ENCODE results near the gene C1orf122. TPM values are rescaled to one million over a fixed set of nuclear protein-coding genes. Genes with fewer than 3 reads are reported as not detected.

C1orf122 gene
- total and polyA plus RNA-seq, 2 of the 13 experiments (the other 11 are each of a cell fraction or from before 2014, with no cell fraction given) = 18.7 to 40.6 TPM

- TF ChIP-seq, protein P1, sequence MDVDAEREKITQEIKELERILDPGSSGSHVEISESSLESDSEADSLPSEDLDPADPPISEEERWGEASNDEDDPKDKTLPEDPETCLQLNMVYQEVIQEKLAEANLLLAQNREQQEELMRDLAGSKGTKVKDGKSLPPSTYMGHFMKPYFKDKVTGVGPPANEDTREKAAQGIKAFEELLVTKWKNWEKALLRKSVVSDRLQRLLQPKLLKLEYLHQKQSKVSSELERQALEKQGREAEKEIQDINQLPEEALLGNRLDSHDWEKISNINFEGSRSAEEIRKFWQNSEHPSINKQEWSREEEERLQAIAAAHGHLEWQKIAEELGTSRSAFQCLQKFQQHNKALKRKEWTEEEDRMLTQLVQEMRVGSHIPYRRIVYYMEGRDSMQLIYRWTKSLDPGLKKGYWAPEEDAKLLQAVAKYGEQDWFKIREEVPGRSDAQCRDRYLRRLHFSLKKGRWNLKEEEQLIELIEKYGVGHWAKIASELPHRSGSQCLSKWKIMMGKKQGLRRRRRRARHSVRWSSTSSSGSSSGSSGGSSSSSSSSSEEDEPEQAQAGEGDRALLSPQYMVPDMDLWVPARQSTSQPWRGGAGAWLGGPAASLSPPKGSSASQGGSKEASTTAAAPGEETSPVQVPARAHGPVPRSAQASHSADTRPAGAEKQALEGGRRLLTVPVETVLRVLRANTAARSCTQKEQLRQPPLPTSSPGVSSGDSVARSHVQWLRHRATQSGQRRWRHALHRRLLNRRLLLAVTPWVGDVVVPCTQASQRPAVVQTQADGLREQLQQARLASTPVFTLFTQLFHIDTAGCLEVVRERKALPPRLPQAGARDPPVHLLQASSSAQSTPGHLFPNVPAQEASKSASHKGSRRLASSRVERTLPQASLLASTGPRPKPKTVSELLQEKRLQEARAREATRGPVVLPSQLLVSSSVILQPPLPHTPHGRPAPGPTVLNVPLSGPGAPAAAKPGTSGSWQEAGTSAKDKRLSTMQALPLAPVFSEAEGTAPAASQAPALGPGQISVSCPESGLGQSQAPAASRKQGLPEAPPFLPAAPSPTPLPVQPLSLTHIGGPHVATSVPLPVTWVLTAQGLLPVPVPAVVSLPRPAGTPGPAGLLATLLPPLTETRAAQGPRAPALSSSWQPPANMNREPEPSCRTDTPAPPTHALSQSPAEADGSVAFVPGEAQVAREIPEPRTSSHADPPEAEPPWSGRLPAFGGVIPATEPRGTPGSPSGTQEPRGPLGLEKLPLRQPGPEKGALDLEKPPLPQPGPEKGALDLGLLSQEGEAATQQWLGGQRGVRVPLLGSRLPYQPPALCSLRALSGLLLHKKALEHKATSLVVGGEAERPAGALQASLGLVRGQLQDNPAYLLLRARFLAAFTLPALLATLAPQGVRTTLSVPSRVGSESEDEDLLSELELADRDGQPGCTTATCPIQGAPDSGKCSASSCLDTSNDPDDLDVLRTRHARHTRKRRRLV (CRISPR knock-in tag; IDR thresholded peaks at IDR 0.05) = no peak
- no peak for TF ChIP-seq TRAFD1 (CRISPR knock-in tag; IDR thresholded peaks at IDR 0.05; ENCODE audit: borderline replicate concordance)
- TF ChIP-seq ZNF331 (CRISPR knock-in tag; IDR thresholded peaks at IDR 0.05) = 0 out of 2 replicates have a peak, but pooled peaks have one; percentile 13
- no peak for TF ChIP-seq JUNB (CRISPR knock-in tag; IDR thresholded peaks at IDR 0.05; ENCODE audit: borderline replicate concordance)
- no peak for TF ChIP-seq ZNF569 (CRISPR knock-in tag; IDR thresholded peaks at IDR 0.05; ENCODE audit: borderline replicate concordance)
- no peak for TF ChIP-seq ZBTB8A (CRISPR knock-in tag; IDR thresholded peaks at IDR 0.05; ENCODE audit: borderline replicate concordance, low read depth)
- TF ChIP-seq ZNF263 (CRISPR knock-in tag; IDR thresholded peaks at IDR 0.05) = peak; percentile 29; the same call in 1 of the 2 replicates
- 0 out of 2 replicates have a peak, but pooled peaks have one; percentile 30 for TF ChIP-seq ARNTL (CRISPR knock-in tag; IDR thresholded peaks at IDR 0.05)
- no peak for TF ChIP-seq HMG20A (CRISPR knock-in tag; IDR thresholded peaks at IDR 0.05; ENCODE audit: borderline replicate concordance)
- no peak for TF ChIP-seq ZNF225 (CRISPR knock-in tag; IDR thresholded peaks at IDR 0.05)
- TF ChIP-seq ZNF761 (CRISPR knock-in tag; conservative IDR thresholded peaks at IDR 0.05) = no peak
- TF ChIP-seq SAP130 (CRISPR knock-in tag; IDR thresholded peaks at IDR 0.05; ENCODE audit: low read depth) = peak; percentile 18
- TF ChIP-seq HIC2 (CRISPR knock-in tag; IDR thresholded peaks at IDR 0.05; ENCODE audit: low read depth) = no peak
- TF ChIP-seq NCOA5 (CRISPR knock-in tag; IDR thresholded peaks at IDR 0.05) = no peak
- TF ChIP-seq, protein P2, sequence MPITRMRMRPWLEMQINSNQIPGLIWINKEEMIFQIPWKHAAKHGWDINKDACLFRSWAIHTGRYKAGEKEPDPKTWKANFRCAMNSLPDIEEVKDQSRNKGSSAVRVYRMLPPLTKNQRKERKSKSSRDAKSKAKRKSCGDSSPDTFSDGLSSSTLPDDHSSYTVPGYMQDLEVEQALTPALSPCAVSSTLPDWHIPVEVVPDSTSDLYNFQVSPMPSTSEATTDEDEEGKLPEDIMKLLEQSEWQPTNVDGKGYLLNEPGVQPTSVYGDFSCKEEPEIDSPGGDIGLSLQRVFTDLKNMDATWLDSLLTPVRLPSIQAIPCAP (CRISPR knock-in tag; IDR thresholded peaks at IDR 0.05; ENCODE audit: low read depth) = no peak
- TF ChIP-seq ZNF460 (CRISPR knock-in tag; IDR thresholded peaks at IDR 0.05; ENCODE audit: borderline replicate concordance) = no peak
- peak; percentile 56; the same call in 1 of the 2 replicates for TF ChIP-seq ZIK1 (CRISPR knock-in tag; IDR thresholded peaks at IDR 0.05; ENCODE audit: borderline replicate concordance, low read depth)
- TF ChIP-seq ZNF337 (CRISPR knock-in tag; IDR thresholded peaks at IDR 0.05; ENCODE audit: borderline replicate concordance, low read depth) = no peak
Observed at GRCh38 chr1:37793773-37794371, 13.7 kb upstream of the C1orf122 start, which contains the start of gene MANEAL (continued).
